Bronchial epithelial cell (primary cell): ENCODE measurements around the gene DROSHA. TPM values are rescaled to one million over a fixed set of nuclear protein-coding genes. Genes with fewer than 3 reads are reported as not detected.

ENCODE experiments used
- DNase-seq: peaks from one replicate; pipeline ENCODE4 v3.0.0-alpha.2; 2010; ENCODE audit warnings: low read depth
- FAIRE-seq: peaks from 2 replicates; lab custom pipeline; 2011; peaks lifted over from hg19 to GRCh38; lab: Jason Lieb, UNC
- H3K27me3 ChIP-seq: 2 replicates; pipeline ENCODE4 v1.5.1; 2011; ENCODE audit warnings: low read length; ENCODE audit not compliant: control insufficient read depth, insufficient read depth
- H3K36me3 ChIP-seq: 2 replicates; pipeline ENCODE4 v1.5.1; 2011; ENCODE audit warnings: low read length; ENCODE audit not compliant: control insufficient read depth, insufficient read depth
- H3K4me3 ChIP-seq: 2 replicates; pipeline ENCODE4 v1.5.1; 2011; ENCODE audit warnings: mild to moderate bottlenecking, low read depth, low read length, control low read depth
- CTCF ChIP-seq: IDR thresholded peaks from 2 replicates; pipeline ENCODE4 v1.5.1; 2011; ENCODE audit warnings: mild to moderate bottlenecking, moderate library complexity, low read length, control low read depth, inconsistent platforms; ENCODE audit not compliant: insufficient read depth, severe bottlenecking
- total RNA-seq: library from RNA; depleted of rRNA; stranded (reverse); fragments of >200 nt; gene quantifications from 2 replicates; pipeline ENCODE4 v1.2.1, GENCODE V29; 2014

DROSHA gene
- total RNA-seq, 1 donor from 2014 or later, result 30.8 TPM

GRCh38 chr5:31383734-31384133 is 148.2 kb downstream of the DROSHA start:
- H3K4me3 ChIP-seq, result no peak overlapping the region
- DNase-seq (no peak), FAIRE-seq (no peak)
- no peaks in the 10 kb centered on the region for H3K27me3 ChIP-seq
- H3K36me3 ChIP-seq, result no peaks in the 10 kb centered on the region
- TF ChIP-seq CTCF, result no peak

- FAIRE-seq (no peak), DNase-seq (no peak)
- Histone ChIP-seq H3K27me3 (no peaks in the 10 kb centered on the region), H3K36me3 (no peaks in the 10 kb centered on the region), H3K4me3 (no peak overlapping the region)
- TF ChIP-seq CTCF, result no peak
Measured at GRCh38 chr5:31382051-31382878, 149.6 kb downstream of the DROSHA start.

GRCh38 chr5:31381299-31381698 is 150.6 kb downstream of the DROSHA start:
- FAIRE-seq, result no peak
- no peaks in the 10 kb centered on the region for H3K27me3 ChIP-seq
- H3K4me3 ChIP-seq, result no peak overlapping the region
- no peak for TF ChIP-seq CTCF
- DNase-seq, result no peak
- H3K36me3 ChIP-seq, result no peaks in the 10 kb centered on the region

- Histone ChIP-seq H3K4me3 (no peak overlapping the region), H3K27me3 (no peaks in the 10 kb centered on the region), H3K36me3 (no peaks in the 10 kb centered on the region)
- no peak for TF ChIP-seq CTCF
- DNase-seq (no peak), FAIRE-seq (no peak)
Measured at GRCh38 chr5:31380049-31380448, 151.8 kb downstream of the DROSHA start.

- no peak overlapping the region for H3K4me3 ChIP-seq
- TF ChIP-seq CTCF, result no peak
- DNase-seq (peak; percentile 16), FAIRE-seq (no peak)
- H3K27me3 ChIP-seq, result no peaks in the 10 kb centered on the region
- H3K36me3 ChIP-seq, result no peaks in the 10 kb centered on the region
Measured at GRCh38 chr5:31378838-31379237, 153.1 kb downstream of the DROSHA start.
